Liver (tissue), 3 donors: Measurements from ENCODE around the gene ZC3H7B.

Source experiments
- ATF3 ChIP-seq: IDR thresholded peaks from 2 replicates; pipeline ENCODE4 v1.6.1; 2016; ENCODE audit warnings: antibody characterized with exemption
- CTCF ChIP-seq: fragments of 150-350 bp; IDR thresholded peaks from 2 replicates; pipeline ENCODE4 v1.5.1; 2017; ENCODE audit warnings: improper control_type of control experiment, low read depth, low read length; ENCODE audit not compliant: missing input control
- EGR1 ChIP-seq, 2 donors: IDR thresholded peaks; 2 replicates each; pipeline ENCODE4 v1.6.1; 2016 to 2018; ENCODE audit warnings: antibody characterized with exemption in 2 of 2, low read depth in 2 of 2
- GABPA ChIP-seq, 2 donors: IDR thresholded peaks in 1 of 2; conservative IDR thresholded peaks in 1 of 2; 2 replicates each; pipeline ENCODE4 v1.6.1; 2016; ENCODE audit warnings: antibody characterized with exemption in 2 of 2, mild to moderate bottlenecking in 1 of 2, moderate library complexity in 1 of 2
- JUND ChIP-seq, 2 donors: IDR thresholded peaks; 2 replicates each; pipeline ENCODE4 v1.6.1; 2016; ENCODE audit warnings: antibody characterized with exemption in 2 of 2
- MAX ChIP-seq: IDR thresholded peaks from 2 replicates; pipeline ENCODE4 v1.6.1; 2016; ENCODE audit warnings: antibody characterized with exemption
- RAD21 ChIP-seq, 2 donors: IDR thresholded peaks; 2 replicates each; pipeline ENCODE4 v1.6.1; 2016; ENCODE audit warnings: antibody characterized with exemption in 2 of 2, mild to moderate bottlenecking in 2 of 2
- REST ChIP-seq: IDR thresholded peaks from 2 replicates; pipeline ENCODE4 v1.6.1; 2016; ENCODE audit warnings: antibody characterized with exemption, mild to moderate bottlenecking
- RXRA ChIP-seq, 2 donors: IDR thresholded peaks; 2 replicates each; pipeline ENCODE4 v1.6.1; 2017 to 2018; ENCODE audit warnings: antibody characterized with exemption in 2 of 2, mild to moderate bottlenecking in 1 of 2
- SP1 ChIP-seq: IDR thresholded peaks from 2 replicates; pipeline ENCODE4 v1.6.1; 2018; ENCODE audit warnings: antibody characterized with exemption, mild to moderate bottlenecking
- TAF1 ChIP-seq: conservative IDR thresholded peaks from 2 replicates; pipeline ENCODE4 v1.6.1; 2016; ENCODE audit warnings: antibody characterized with exemption, mild to moderate bottlenecking
- YY1 ChIP-seq: IDR thresholded peaks from 2 replicates; pipeline ENCODE4 v1.6.1; 2016; ENCODE audit warnings: antibody characterized with exemption, mild to moderate bottlenecking
- ZBTB33 ChIP-seq: IDR thresholded peaks from 2 replicates; pipeline ENCODE4 v1.6.1; 2016; ENCODE audit warnings: antibody characterized with exemption
- donor health status: healthy.
- donor health status: healthy.

GRCh38 chr22:41353862-41354575 lies 52.7 kb downstream of the ZC3H7B start:
- TF ChIP-seq CTCF (no peak), YY1 (no peak), RAD21 (IDR thresholded peaks at IDR 0.05) (no peak), REST (no peak), SP1 (no peak), MAX (no peak), ZBTB33 (no peak), TAF1 (no peak), RXRA (IDR thresholded peaks at IDR 0.05) (peak; percentile 36 to 61), EGR1 (IDR thresholded peaks at IDR 0.05; ENCODE audit: low read depth in 2 of 2) (no peak), ATF3 (no peak), JUND (IDR thresholded peaks at IDR 0.05) (no peak), GABPA (IDR thresholded peaks at IDR 0.05 in 1 of 2, conservative IDR thresholded peaks at IDR 0.05 in 1 of 2) (no peak)
